ENCODE data around the gene EDC3.

Gene EDC3

GRCh38 chr15:74692327-74692726 is 3.5 kb downstream of the EDC3 start:
- H4K20me1 ChIP-seq (ENCODE audit: insufficient read depth, low read length) = no peaks in the 10 kb centered on the region
- no peak for TF ChIP-seq EZH2phosphoT487 (IDR thresholded peaks at IDR 0.05; ENCODE audit: low read depth)
- TF ChIP-seq CTCF (IDR thresholded peaks at IDR 0.05; ENCODE audit: low read depth, low read length) = no peak
- H3K36me3 ChIP-seq (replicated peaks; ENCODE audit: low read depth, low read length) = peaks cover 12% of the 10 kb centered on the region
- H3K4me3 ChIP-seq (ENCODE audit: low read length) = no peak overlapping the region
- no peak overlapping the region for H3K4me2 ChIP-seq (ENCODE audit: low read length)
- no peak overlapping the region for H3K27ac ChIP-seq (ENCODE audit: low read length)
- no peak overlapping the region for H2AFZ ChIP-seq (ENCODE audit: low read depth, low read length)
- peaks cover 16% of the 10 kb centered on the region for H3K4me1 ChIP-seq (ENCODE audit: low read length)
- H3K9me3 ChIP-seq (ENCODE audit: insufficient read depth, low read length) = no peaks in the 10 kb centered on the region
- no peaks in the 10 kb centered on the region for H3K27me3 ChIP-seq (ENCODE audit: low read depth, low read length)
- H3K9ac ChIP-seq (ENCODE audit: low read length) = no peak overlapping the region
- peaks cover 85% of the 10 kb centered on the region for H3K79me2 ChIP-seq (ENCODE audit: low read length)

- H3K36me3 ChIP-seq (replicated peaks; ENCODE audit: low read depth, low read length) = peaks cover 25% of the 10 kb centered on the region
- no peaks in the 10 kb centered on the region for H4K20me1 ChIP-seq (ENCODE audit: insufficient read depth, low read length)
- no peak overlapping the region for H3K9ac ChIP-seq (ENCODE audit: low read length)
- no peak overlapping the region for H3K27ac ChIP-seq (ENCODE audit: low read length)
- H3K4me1 ChIP-seq (ENCODE audit: low read length) = peaks cover 21% of the 10 kb centered on the region
- H2AFZ ChIP-seq (ENCODE audit: low read depth, low read length) = no peak overlapping the region
- TF ChIP-seq EZH2phosphoT487 (IDR thresholded peaks at IDR 0.05; ENCODE audit: low read depth) (no peak), CTCF (IDR thresholded peaks at IDR 0.05; ENCODE audit: low read depth, low read length) (no peak)
- no peak overlapping the region for H3K4me3 ChIP-seq (ENCODE audit: low read length)
- peaks cover 69% of the 10 kb centered on the region for H3K79me2 ChIP-seq (ENCODE audit: low read length)
- H3K9me3 ChIP-seq (ENCODE audit: insufficient read depth, low read length) = peaks cover 5% of the 10 kb centered on the region; the same call in 1 of the 2 replicates
- H3K27me3 ChIP-seq (ENCODE audit: low read depth, low read length) = no peaks in the 10 kb centered on the region
- no peak overlapping the region for H3K4me2 ChIP-seq (ENCODE audit: low read length)
These were observed 12.1 kb downstream of the EDC3 start for GRCh38 chr15:74683758-74684157.

GRCh38 chr15:74682954-74683353 is 12.9 kb downstream of the EDC3 start:
- peaks cover 63% of the 10 kb centered on the region for H3K79me2 ChIP-seq (ENCODE audit: low read length)
- no peak overlapping the region for H3K4me2 ChIP-seq (ENCODE audit: low read length)
- no peaks in the 10 kb centered on the region for H3K27me3 ChIP-seq (ENCODE audit: low read depth, low read length)
- H3K4me1 ChIP-seq (ENCODE audit: low read length) = peaks cover 21% of the 10 kb centered on the region
- no peak overlapping the region for H3K27ac ChIP-seq (ENCODE audit: low read length)
- H3K4me3 ChIP-seq (ENCODE audit: low read length) = no peak overlapping the region
- no peaks in the 10 kb centered on the region for H4K20me1 ChIP-seq (ENCODE audit: insufficient read depth, low read length)
- no peak for TF ChIP-seq CTCF (IDR thresholded peaks at IDR 0.05; ENCODE audit: low read depth, low read length)
- no peak overlapping the region for H3K9ac ChIP-seq (ENCODE audit: low read length)
- H3K36me3 ChIP-seq (replicated peaks; ENCODE audit: low read depth, low read length) = peaks cover 25% of the 10 kb centered on the region
- H3K9me3 ChIP-seq (ENCODE audit: insufficient read depth, low read length) = peaks cover 5% of the 10 kb centered on the region; the same call in 1 of the 2 replicates
- H2AFZ ChIP-seq (ENCODE audit: low read depth, low read length) = no peak overlapping the region

- Histone ChIP-seq H4K20me1 (ENCODE audit: insufficient read depth, low read length) (0 out of 2 replicates have a peak, but pooled peaks cover 3% of the 10 kb centered on the region), H3K27ac (ENCODE audit: low read length) (no peak overlapping the region), H3K4me3 (ENCODE audit: low read length) (no peak overlapping the region), H3K27me3 (ENCODE audit: low read depth, low read length) (no peaks in the 10 kb centered on the region), H2AFZ (ENCODE audit: low read depth, low read length) (no peak overlapping the region), H3K4me1 (ENCODE audit: low read length) (peaks cover 16% of the 10 kb centered on the region), H3K79me2 (ENCODE audit: low read length) (peaks cover 61% of the 10 kb centered on the region), H3K36me3 (replicated peaks; ENCODE audit: low read depth, low read length) (peaks cover 19% of the 10 kb centered on the region), H3K9ac (ENCODE audit: low read length) (no peak overlapping the region), H3K9me3 (ENCODE audit: insufficient read depth, low read length) (peaks cover 5% of the 10 kb centered on the region; the same call in 1 of the 2 replicates), H3K4me2 (ENCODE audit: low read length) (no peak overlapping the region)
- no peak for TF ChIP-seq CTCF (IDR thresholded peaks at IDR 0.05; ENCODE audit: low read depth, low read length)
- no peak for TF ChIP-seq EZH2phosphoT487 (IDR thresholded peaks at IDR 0.05; ENCODE audit: low read depth)
These were observed 15.4 kb downstream of the EDC3 start for GRCh38 chr15:74680456-74680855.

All from OCI-LY3 (cell line).